Measurements from ENCODE around the gene PBXIP1. TPM values are rescaled to one million over a fixed set of nuclear protein-coding genes. Genes with fewer than 3 reads are reported as not detected.
A peak's percentile ranks its signal among the peaks of the same experiment; 100 is the strongest.

The PBXIP1 gene
- total and polyA plus RNA-seq, 7 donors: 13.6 to 149 (median 77.7) TPM

DNA sequence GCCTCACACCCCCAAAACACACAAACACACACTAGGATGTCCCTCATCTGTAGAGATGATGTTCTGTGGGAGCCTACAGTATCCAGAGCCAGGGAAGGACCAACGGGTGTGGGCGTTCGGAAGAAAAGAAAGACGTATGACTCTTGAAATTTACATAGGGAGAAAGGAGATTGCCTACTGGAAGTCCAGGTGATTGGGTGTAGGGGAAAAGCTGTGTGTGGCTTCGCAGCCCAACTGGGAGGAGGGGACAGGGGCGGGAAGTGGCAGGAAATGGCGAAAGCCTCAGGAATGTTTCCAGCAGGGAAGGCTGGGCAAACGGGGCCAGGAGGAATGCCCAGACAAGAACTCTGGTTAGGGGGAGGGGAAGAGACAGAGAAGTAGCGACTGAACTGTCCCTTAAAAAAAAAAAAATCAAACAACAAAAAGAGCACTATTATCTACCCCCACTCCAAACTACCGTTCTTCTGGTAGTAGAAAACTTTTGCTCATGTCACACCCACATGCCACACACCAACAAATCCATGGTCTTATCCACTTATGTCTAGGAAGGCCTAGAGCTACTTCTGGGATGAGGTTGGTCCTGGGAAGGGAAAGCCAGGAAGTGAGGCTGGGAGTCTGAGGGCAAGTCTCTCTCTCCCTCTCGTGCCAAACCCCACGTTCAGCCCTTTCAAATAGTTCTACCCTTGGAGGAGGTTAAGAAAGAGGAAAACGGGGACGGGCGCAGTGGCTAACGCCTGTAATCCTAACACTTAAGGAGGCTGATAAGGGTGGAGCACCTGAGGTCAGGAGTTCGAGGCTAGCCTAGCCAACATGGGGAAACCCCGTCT is 16.8 kb upstream of the PBXIP1 start:
- H3K4me3 ChIP-seq: peak overlapping the region; percentile 84
- peaks cover 0 to 16% of the 10 kb centered on the region in 2 donors for H3K36me3 ChIP-seq (ENCODE audit: insufficient read depth in 1 of 2, low read depth in 1 of 2)
- H3K4me1 ChIP-seq: peaks cover 50% of the 10 kb centered on the region
- peak overlapping the region; percentile 99 for H3K27ac ChIP-seq
- TF ChIP-seq CTCF (IDR thresholded peaks at IDR 0.05): no peak
- intact Hi-C loops (cut with DNase I): loop anchor here (5.0 kb wide), 2 partner anchors 40 to 110 kb away; no protein-coding TSS in a partner anchor
- no peaks in the 10 kb centered on the region for H3K9me3 ChIP-seq
- ATAC-seq (peak in 3 of 4 donors; percentile 9 to 23 (median 10)), DNase-seq (peak; percentile 68 to 74)
- 23 to 34% (median 25%) methylated on average over 18 of the region's 18 CpGs for WGBS, 3 donors
- H3K27me3 ChIP-seq (ENCODE audit: insufficient read depth in 3 of 3, low read length in 2 of 3): no peaks in the 10 kb centered on the region

DNA sequence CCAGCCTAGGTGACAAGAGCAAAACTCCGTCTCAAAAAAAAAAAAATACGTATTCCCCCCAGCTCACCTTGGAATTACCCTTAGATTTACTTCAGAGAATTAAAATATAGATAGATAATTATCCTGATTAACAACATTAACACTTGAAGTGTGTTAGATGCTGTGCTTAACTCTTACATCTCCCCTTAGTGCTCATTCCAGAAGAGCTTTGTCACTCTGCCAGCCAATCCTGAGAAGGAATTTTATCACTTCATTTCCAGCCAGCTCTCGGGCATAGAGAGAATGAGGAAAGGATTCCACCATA is 16.3 kb upstream of the PBXIP1 start:
- intact Hi-C loops (cut with DNase I): loop anchor here (5.0 kb wide), 2 partner anchors 40 to 110 kb away; no protein-coding TSS in a partner anchor
- Histone ChIP-seq H3K27me3 (ENCODE audit: insufficient read depth in 3 of 3, low read length in 2 of 3) (no peaks in the 10 kb centered on the region), H3K36me3 (ENCODE audit: insufficient read depth in 1 of 2, low read depth in 1 of 2) (peaks cover 0 to 21% of the 10 kb centered on the region in 2 donors), H3K9me3 (no peaks in the 10 kb centered on the region), H3K4me3 (peak overlapping the region; percentile 84), H3K27ac (peak overlapping the region; percentile 99), H3K4me1 (peaks cover 54% of the 10 kb centered on the region)
- WGBS, 3 donors: 49 to 60% (median 58%) methylated on average over 3 of the region's 3 CpGs
- TF ChIP-seq CTCF (IDR thresholded peaks at IDR 0.05): no peak
- DNase-seq: no peak
- no peak for ATAC-seq

GRCh38 chr1:154971341-154971998 is 15.6 kb upstream of the PBXIP1 start:
- DNase-seq (peak in 1 of 2 donors; percentile 74), ATAC-seq (peak in 2 of 4 donors; percentile 10 to 21)
- no peak for TF ChIP-seq CTCF (IDR thresholded peaks at IDR 0.05)
- 30 to 34% (median 31%) methylated on average over 10 of the region's 10 CpGs for WGBS, 3 donors
- Histone ChIP-seq H3K27me3 (ENCODE audit: insufficient read depth in 3 of 3, low read length in 2 of 3) (no peaks in the 10 kb centered on the region), H3K9me3 (no peaks in the 10 kb centered on the region), H3K4me1 (peaks cover 60% of the 10 kb centered on the region), H3K36me3 (ENCODE audit: insufficient read depth in 1 of 2, low read depth in 1 of 2) (peaks cover 0 to 28% of the 10 kb centered on the region in 2 donors), H3K27ac (peak overlapping the region; percentile 99), H3K4me3 (peak overlapping the region; percentile 84)
- intact Hi-C loops (cut with DNase I): loop anchor here (5.0 kb wide), 2 partner anchors 41 to 111 kb away; no protein-coding TSS in a partner anchor

DNA sequence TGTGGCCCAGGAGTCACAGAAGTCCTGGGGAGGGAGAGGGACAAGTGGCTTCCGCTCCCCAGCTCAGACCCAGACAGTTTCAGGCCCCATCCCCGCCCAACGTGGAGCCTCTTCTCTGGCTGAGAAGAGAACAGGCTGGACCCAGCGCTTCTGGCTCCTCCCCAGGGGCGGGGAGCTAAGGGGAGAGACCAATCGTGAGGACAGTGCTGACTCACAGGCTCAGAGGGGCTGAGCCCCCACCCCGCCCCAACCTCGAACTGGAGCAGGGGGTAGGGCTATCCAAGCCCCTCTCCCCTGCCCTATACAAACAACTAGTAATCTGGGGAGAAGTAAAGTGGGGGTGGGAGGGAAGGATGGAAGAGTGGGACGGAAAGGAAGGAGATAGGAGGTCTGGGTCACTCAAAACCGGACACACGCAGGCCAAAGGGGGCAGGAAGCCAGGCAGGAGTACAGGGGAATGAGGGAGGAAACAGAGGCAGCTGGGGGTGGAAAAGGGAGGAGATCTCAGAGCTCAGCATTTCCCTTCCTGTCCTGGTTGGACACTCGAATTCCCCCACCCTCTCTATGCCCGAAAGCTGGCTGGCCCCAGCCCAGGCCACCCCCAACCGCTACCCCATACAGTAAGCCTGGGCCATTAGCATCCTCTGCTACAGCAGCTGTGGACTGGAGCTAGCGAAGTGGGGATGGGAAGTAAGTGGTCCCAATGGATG is 14.9 kb upstream of the PBXIP1 start, which contains the start of gene SHC1:
TSS of gene SHC1 (minus strand) at position 117 of the 710 bp plus-strand sequence. CDS start 221 bp downstream, outside the sequence.
- Histone ChIP-seq H3K4me1 (peaks cover 54% of the 10 kb centered on the region), H3K9me3 (no peaks in the 10 kb centered on the region), H3K4me3 (peak within 1 kb of the TSS; percentile 84), H3K27me3 (ENCODE audit: insufficient read depth in 3 of 3, low read length in 2 of 3) (no peaks in the 10 kb centered on the region), H3K36me3 (ENCODE audit: insufficient read depth in 1 of 2, low read depth in 1 of 2) (peaks cover 0 to 35% of the 10 kb centered on the region in 2 donors), H3K27ac (peak within 1 kb of the TSS; percentile 99)
- intact Hi-C loops (cut with DNase I): loop anchor here (5.0 kb wide), 2 partner anchors 42 to 112 kb away; no protein-coding TSS in a partner anchor
- 2 to 17% (median 8%) methylated on average over 13 to 15 of the region's 15 CpGs for WGBS, 3 donors
- DNase-seq (peak; percentile 96 to 97), ATAC-seq (peak; percentile 63 to 69 (median 66))
- no peak for TF ChIP-seq CTCF (IDR thresholded peaks at IDR 0.05)
